Stimulated activated CD4-positive, alpha-beta T cell treated with anti-CD3 and anti-CD28 coated beads, Interleukin-1b, Interleukin-23, amount 100 ng/mL, for 24 hours (primary cell): ENCODE results near the gene HNRNPR.
"Not testable (repeated sequence)": the region's sequence is repeated elsewhere in the genome, so short reads cannot be mapped to it uniquely, and the experiment has no call there.

Experiments
- DNase-seq, 4 experiments: peaks; one replicate each; pipeline ENCODE4 v3.0.0-alpha.2; 2020; ENCODE audit warnings: low read depth in 4 of 4, low spot score in 1 of 4

The HNRNPR gene

DNA sequence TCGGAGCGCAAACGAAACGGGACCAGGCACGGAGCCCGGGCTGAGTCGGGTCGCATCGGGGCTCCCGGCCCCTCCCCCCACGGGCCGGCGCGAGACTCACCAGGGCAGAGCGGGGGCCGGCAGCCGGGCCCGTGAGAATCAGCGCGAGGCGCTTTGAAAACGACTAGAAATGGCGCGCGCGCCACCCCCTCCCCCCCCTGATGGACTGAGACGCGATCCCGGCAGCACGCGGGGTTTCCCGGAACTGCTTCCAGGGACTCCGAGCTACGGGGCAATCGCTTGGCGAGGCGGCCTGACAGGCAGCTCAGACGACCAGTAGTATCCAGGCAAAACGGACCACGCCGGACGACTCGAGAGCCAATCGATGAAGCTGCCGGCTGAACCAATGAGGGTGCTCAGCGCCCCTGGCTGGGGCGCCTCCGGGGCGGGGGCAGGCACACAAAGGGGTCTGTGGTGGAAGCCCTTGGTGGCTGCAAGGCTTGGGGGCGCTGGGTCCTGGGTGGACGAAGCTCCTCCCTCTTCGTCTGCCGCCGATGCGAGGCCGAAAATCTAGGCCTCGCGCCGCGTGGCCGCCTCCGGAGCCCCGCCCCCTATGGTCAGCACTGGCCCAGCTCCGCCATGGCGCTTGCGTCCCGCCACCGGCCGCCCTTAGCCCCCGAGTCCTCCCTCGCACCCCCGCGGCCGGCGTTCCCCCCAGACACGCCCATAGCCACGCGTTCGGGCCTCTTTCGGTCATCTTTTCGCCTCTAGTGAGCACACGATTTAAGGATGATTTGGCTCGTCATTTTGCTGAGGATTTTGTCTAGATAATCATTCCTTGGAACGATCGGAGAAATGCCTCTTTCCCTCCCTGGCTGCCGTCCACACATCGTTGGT, at the start of gene HNRNPR:
HNRNPR (minus strand) TSS at position 174 of the 876 bp plus-strand sequence. CDS start 3,276 bp downstream, outside the sequence.
- DNase-seq, result peak; percentile 97 to 100 (median 98)

DNA sequence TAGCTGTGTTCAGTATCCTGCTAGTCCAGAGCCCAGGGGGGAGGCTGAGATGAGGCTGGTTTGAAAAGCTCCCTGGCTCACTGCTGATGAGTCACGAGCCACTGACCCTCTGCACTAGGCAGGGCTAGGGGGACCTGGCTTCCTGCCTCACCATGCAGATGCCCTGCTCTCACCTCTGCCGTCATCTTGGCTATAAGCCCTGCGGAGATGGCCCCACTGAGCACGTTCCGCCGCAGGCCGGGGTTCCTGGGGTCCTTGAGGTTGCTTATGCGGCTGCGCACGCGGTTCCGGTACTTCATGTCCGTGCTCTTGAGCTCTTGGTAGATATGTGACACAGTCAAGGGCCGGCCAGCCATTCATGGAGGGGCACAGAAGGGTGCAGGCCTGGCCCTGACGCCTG, 49.6 kb upstream of the HNRNPR start:
- DNase-seq, result no peak

DNA sequence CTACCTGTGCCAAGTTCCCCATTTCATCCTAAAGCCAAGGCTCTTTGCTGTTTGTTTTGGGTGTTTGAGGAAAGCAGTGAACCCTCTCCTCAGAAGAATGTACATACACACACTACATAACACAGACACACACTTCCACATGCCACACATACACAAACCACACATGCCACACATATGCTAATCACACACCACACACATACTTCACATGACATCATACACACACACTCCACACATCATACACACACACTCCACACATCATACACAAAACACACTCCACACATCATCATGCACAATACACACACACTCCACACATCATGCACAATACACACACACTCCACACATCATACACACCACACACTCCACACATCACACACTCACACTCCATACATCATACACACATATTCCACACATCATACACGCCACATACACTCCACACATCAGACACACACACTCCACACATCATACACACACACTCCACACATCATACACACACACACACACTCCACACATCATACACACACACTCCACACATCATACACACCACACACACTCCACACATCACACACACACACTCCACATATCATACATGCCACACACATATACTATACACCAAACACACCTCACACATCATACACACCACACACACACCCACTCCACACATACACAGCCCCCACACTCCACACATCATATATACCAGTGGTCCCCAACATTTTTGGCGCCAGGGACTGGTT, 48.2 kb upstream of the HNRNPR start:
- no peak for DNase-seq

DNA sequence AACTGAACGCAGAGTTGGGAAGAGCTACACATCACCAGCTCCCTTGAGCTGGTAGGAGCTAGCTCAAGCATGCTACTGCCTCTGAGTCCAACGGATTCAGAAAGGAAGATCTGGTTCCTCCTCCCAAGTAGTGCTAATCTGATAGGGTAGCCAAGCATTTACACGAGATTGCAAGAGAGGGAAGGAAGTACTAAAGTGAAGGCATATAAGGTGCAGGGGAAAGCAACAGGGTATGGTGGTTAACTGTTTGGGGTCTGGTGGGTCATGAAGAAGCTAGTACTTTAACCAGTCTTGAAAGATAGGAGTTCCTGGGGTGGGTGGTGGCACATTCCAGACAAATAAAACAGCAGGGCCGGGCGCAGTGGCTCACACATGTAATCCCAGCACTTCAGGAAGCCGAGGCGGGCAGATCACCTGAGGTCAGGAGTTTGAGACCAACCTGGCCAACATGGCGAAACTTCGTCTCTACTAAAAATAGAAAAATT, 45.8 kb upstream of the HNRNPR start:
- DNase-seq, result no peak

DNA sequence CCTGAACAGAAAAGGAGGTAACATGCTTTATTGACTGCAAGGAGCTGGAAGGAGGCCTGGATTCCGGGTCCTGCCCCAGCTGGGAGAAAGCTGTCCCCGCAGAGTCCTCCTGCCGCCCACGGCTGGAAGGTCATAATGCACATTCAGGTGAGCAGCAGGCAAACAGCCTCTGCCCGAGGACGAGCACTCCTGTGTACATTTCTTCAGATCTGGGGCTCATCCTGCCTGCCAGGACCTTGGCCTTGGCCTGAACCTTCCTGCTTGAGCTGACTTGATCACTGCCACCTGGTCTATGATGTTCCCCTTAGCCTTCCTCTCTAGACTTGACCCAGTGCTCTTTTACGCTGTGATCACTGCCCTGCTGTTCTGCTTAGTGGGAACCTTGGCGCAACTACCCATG, 43.4 kb upstream of the HNRNPR start:
- no peak for DNase-seq

DNA sequence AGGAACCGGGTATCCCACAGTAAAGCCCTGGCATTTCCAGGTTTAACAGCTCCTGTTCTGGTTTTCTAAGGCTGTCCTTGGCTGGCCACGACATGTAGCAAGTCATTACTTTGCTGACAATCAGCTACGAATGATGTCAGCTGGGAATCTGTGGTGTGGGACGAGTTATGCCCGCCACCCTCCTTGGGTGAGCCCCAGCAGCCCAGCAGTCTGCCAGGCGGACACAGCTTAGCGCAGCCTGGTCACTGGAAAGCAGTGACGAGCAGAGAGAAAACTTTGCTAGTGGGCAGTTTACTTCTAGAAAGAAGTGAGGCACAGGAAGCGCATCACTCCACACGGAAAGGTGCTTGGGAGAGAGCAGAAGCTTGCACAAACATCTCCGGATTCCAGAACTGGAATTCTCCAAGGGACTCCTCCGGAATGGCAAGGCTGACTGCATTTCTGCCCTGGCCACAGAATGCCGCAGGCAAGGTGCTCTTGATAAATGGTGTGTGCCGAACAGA, 41.1 kb upstream of the HNRNPR start:
- no peak for DNase-seq

DNA sequence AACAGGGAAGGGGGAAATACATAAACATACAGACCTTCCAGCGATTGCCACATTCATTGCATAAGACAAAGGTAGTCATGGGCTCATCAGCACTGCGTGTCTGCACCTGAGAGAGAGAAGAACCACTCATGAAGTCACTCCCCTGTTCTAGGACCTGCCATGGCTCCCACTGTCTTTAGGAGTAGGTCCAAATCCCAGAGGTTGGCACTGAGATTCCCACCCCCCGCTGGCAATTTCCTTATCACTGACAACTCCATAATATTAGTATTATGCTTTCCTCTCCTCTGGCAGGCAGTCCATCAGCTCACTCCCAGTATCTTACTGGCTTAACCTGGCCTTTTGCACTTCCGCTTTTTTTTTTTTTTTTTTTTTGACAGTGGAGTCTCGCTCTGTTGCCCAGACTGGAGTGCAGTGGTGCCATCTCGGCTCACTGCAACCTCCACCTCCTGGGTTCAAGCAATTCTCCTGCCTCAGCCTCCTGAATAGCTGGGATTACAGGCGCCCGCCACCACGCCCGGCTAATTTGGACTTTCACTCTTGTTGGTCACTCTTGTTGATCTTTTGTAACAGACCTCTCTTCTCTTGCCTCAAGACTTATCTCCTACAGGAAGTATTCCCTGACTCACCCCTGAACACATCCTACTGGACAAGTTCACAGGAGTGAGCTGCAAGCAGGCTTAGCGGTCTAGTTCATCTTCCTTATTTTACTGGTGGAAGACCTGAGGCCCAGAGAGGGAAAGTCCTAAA, 40.4 kb upstream of the HNRNPR start:
- no peak for DNase-seq

DNA sequence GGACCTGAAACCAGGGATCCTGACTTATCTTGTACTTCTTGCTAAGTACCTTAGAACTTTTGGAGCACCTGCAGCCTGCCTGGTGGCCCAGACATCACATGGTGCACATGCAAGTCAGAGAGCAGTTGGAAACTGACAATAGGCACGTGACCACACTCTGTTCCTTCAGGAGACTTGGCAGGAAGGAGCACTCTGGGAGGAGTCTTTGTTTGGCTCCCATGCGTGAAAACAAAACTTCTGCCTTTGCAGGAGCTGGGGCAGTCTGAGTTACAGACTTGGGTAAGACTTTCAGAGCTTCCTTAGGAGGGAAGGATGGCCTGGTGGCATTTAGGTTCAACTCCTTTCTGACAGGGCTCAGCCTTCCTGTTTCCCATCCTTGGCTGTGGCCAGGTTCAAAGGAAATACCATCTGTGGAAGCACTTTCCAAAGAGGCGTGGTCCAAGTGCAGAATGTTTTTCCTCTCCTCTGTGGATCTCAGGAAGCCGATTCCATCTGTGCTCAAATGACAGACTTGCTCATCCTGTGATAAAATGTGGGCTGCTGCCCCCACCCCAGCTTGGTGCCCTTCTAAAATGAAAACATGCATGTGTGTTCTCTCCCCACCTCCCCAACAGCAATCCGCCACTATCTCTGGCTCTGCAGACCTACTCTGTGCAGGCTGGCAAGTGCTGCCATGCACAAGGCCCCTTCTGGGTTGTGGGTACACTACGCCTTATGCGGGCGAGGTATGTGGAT, 39.7 kb upstream of the HNRNPR start:
- DNase-seq, result no peak

DNA sequence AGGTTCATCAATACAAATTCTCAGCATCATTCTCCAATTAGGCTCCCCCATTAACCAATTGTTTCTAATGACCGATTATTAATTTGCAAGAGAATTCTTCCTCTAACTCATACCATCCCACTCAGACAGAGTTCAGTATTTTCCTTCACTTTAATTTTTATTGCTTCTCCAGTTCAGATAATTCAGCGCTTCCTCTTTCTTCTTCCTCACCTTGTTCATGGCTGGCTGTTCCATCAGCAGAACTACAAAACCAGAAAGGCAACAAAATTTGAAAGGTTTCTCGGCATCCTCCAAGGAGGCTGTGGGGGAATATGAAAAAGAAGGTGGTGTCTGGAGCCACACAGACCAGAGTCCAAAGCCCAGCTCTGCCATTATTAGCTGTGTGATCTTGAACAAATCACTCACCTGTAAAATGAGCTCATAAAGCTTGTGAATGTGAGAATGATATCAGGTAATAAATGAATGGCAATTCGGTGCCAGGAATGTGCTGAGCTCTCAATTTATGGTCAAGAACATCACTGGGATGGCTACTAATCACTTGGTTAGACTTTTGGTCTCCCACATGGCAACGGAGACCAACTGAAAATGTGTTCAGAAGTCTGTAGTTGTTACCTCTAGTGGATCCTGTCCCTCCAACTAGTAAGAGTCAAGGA, 37.3 kb upstream of the HNRNPR start:
- no peak for DNase-seq

DNA sequence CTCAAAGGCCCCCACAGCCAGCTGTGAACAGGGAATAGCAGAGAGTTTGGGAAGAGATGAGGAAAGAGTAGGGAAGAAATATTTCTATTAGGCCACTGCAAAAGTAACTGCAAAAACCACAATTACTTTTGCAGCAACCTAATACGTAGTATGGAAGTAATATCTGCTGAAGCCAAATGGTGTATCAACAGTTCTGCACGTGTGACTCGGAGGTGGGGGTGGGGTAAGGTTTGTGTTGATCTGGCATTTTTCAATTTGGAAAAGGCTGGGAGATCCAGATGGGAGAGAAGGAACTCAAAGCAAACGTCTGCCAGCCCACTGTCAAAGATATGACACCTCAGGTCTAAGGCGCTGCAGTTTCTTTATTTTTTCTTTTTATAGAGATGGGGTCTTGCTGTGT, 36.6 kb upstream of the HNRNPR start:
- DNase-seq, result no peak

DNA sequence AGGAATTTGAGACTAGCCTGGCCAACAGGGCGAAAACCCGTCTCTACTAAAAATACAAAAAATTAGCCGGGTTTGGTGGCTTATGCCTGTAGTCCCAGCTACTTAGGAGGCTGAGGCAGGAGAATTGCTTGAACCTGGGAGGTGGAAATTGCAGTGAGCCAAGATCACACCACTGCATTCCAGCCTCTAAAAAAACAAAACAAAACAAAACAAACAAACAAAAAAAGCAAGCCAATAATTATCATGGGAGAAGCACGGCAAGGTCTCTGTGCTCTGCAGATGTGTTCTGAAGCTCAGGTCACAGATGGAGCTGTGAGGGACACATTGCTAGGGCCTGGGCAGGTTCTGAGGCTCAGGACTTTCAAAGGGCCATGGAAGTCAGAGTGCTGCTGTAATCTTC, 36.2 kb upstream of the HNRNPR start:
- DNase-seq, result not testable (repeated sequence)

DNA sequence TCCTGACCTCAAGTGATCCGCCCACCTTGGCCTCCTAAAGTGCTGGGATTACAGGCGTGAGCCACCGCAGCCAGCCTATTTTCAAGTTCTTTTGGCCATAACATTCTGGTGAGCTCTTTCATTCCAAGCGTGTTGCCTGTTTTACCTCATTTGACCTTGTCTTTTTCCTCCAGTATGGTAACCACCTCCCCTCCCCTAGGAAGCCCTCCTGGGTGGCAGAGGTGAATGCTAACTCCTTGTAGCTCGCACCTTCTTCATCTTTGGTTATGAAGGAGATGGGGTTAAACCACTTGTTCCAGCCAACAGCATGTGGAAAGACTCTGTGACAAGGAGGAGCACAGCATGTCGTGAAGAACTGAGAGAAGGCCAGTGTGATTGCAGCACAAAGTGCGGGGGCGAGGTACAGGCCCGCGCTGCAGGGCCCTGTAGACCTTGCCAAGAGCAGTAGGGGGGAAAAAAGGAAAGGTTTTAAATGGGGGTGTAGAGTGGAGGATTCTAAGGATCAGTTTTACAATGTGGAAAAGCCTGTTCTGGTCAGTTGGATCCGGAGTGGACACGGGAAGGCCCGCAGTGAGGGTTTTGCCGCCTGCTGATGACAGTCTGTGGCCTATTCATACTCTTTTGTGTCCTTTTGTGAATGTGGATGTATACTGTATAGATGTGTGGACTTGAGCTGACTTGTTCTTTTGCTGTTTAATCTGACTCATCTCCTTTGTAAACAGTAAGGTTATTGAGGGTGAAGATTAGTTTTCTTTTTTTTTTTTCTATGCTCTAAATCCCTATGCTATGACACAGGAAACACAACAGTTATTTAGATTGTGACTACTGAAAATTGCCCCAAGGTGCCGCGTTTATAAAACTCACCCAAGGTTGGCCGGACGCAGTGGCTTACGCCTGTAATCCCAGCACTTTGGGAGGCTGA, 33.1 kb upstream of the HNRNPR start:
- DNase-seq, result no peak

DNA sequence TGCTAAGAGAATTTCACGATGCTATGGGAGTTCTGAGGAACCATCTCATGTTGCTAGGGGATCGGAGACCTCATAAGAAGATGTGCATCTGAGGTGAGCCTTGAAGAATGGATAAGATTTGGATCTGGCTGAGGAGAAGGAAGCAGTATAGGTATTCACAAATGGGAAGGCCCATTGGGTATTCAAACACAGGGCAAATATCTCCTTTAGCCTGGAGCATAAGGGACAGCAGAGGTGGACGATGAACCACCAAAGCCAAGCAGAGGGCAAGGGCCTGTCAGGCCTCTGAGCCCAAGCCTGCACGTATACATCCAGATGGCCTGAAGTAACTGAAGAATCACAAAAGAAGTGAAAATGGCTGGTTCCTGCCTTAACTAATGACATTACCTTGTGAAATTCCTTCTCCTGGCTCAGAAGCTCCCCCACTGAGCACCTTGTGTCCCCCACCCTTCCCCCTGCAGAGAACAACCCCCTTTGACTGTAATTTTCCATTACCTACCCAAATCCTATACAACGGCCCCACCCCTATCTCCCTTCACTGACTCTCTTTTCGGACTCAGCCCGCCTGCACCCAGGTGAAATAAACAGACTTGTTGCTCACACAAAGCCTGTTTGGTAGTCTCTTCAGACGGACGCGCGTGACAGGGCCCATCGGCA, 30.1 kb upstream of the HNRNPR start:
- not testable (repeated sequence) for DNase-seq

DNA sequence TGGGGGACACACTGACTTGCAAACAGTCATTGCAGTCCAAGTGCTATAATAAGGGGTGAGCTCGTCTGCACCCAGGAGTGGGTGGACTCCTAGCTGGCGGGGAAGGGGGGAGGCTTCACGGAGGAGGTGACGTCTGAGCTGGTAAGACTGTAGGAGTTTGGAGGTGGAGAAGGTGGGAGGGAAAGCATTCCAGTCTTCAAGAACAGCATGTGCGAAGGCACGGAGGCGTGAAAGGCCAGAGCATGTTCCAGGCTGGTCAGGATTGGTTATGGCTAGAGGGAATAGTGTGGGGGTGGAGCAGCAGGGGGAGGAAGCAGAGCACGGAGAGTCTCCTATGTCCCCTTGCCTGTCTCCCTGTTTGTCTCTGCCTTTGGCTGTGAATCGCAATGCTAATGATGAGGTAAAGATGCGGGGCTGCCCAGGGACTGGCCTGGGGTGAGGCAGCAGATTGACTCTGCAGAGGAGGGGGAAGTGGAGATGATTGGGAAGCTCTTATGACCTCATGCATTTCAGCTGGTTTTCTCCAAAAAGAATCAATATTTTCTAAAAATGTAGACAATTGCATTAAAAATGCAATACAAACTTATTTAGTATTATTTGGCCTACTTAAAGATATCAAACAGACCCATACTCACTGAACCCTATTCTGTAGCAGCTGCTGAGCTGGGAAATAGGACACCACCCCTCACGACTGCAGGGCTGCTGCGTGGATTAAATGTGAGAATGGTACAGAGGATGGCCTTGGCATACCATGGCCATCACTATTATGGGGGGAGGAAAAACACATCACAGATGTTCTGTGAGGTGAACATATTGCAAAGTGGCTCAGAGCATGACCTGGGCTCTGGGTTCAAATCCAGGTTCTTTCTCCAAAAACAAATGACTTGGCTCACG, 28.1 kb upstream of the HNRNPR start:
- no peak for DNase-seq

DNA sequence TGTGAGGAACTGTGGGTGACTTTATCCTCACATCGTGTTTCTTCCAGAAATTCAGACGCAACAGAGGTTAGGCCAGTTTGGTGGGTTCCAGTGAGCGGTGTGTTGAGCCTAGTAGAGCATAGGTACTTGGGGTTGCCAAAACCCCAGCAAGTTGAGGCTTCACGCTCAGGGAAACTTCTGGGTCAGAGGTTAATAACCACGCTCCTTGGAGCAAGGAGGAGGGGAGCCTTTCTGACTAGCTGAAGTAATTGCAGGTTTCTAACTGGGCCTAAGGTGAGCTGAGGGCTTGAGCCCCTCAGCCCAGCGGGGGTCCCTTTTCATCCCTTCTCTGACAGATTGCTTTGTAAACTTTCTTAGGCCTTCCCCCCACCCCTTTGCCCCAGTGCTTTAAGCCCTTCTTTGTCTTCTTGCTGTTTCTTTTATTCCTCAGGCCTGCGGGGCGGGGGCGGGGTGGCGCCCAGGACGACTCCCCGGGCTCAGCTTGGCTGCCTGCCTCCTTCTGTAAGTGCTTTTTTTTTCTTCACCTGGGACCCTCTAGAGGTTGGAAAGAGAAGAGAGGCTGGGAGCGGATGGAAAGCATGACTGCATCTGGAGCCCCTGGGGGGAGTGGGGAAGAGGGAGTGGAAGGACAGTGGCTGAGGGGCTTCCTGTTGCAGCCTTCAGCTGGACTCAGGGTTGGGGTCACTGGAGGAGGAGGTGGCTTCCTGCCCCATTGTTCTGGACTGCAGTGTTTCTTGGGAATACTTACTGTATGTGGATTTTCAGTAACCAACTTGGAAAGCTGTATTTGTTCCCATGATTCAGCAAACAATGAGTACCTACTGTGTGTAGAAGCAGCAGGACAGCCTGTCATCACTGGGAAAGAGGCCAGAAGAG, 26.9 kb upstream of the HNRNPR start:
- no peak for DNase-seq

DNA sequence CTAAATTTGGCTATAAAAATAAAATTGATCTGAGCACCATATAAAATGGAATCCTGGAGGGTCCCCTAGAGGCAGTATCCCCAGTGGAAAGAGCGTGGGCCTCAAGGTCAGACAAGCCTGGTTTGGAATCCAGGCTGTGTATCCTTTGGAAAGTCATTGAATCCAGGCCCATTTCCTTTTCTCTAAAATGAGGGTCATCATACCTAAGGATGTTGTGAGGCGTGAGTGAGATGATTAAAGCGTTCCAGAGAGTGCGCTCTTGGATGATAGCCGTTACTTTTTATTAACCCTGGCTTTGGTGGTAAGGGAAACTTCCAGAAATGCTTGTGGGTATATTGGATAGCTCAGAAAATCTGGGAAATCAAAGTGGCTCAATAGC, 26.2 kb upstream of the HNRNPR start:
- no peak for DNase-seq
